Right kidney (tissue), 1 donor: Measurements from ENCODE around the gene MED28.

Source experiments
- DNase-seq: peaks from one replicate; pipeline ENCODE4 v3.0.0-alpha.2; 2016

MED28 gene

GRCh38 chr4:17664755-17665154 lies 50.3 kb downstream of the MED28 start:
- no peak for DNase-seq

DNA sequence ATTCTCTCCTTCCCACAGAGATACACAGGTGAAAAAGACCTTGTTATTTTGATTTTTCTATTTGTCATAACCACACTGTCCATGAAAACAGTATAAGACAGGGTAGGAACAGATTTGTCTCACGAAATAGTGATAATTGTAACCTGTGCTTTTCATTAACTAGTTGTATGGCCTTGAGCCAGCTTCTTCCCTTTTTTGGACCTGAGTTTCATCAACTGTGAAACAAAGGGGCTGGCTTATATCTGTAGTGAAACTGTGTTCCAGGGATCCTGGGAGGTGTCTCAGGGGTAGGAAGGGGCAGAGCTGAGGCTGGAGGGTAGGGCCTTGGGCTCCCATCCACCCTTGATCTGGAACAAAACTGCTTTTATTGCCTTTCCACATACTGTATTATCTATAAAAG lies 50.9 kb downstream of the MED28 start:
- DNase-seq = no peak

DNA sequence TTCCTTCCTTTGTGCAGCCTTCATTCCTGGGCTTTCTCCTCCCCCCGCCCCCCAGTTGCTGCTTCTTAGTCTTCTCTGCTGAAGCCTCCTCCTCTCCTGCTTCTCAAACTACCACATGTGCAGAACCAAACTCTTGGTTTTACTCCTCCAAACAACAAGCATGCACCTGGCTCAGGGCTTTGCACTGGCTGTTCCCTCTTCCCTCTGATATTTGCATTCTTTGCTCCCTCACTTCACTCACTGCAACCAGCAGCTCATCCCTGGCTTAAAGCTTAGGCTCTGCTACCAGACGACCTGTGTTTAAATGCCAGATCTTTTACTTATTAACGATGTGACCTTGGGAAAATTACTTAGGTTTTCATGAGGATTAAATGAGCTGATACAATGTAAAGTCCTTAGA lies 51.4 kb downstream of the MED28 start:
- no peak for DNase-seq

DNA sequence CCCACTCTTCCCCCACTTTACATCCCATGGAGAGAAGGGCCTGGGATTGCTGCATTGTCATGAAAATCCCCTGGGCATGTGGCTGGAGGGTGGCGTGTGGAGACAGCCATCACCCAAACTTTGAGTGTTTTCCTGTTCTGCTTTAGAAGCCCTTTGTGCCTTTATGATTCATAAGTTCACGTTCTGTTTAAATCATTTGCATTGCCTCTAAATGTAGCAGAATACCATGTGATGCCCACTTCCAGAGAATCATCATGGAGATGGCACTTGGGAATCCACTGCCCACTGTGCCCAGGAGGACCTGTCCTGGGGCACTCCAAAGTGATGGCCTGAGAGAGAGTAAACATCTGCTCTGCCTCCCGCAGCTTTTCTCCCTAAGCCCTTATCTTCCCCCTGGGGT lies 52.8 kb downstream of the MED28 start:
- DNase-seq = no peak

GRCh38 chr4:17667653-17668201 lies 53.3 kb downstream of the MED28 start:
- DNase-seq = no peak

GRCh38 chr4:17670423-17670822 lies 56.0 kb downstream of the MED28 start:
- DNase-seq = no peak

DNA sequence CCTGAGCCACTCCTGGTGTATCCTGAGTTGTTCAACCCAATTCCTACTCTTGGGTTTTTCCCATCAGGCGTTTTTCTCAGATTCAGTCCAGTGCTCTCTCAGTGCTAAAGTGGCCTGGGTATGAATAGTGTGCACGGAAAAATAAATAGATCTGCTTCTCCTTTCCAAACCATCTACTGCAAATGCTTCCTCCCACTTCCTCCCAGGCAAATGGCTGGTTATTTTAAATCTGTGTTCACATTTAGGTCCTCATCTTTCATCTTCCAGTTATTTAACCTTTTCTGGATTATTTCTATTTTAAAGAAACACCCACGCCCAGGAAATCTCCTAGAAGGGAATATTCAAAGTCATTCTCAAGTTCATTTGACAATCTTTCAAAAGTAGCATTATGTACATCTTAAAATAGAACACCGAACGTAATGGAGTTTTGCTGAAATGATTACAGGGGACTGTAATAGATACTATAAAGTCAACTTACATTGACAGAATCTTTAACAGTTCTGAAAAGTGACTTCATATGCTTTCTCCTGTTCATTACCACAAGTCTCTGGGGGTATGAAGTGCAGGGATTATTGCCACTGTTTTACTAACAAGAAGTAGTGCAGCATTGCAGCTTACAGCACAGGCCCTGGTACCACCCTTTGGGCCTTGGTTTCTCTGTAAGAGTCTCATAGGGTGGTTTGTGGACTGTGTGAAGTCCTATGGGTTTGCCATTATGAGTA lies 66.3 kb downstream of the MED28 start:
- no peak for DNase-seq

- DNase-seq = no peak
These were observed 67.1 kb downstream of the MED28 start for GRCh38 chr4:17681281-17682221.

- DNase-seq = no peak
These were observed 67.8 kb downstream of the MED28 start for GRCh38 chr4:17682222-17682566.
